Measurements from ENCODE around the gene TJP1. TPM values are rescaled to one million over a fixed set of nuclear protein-coding genes. Genes with fewer than 3 reads are reported as not detected.

TJP1 gene
- total RNA-seq, 1 donor from 2014 or later, result 172 TPM

- TF ChIP-seq CTCF (IDR thresholded peaks at IDR 0.05; ENCODE audit: unreplicated experiment), result no peak
- no peak for DNase-seq (ENCODE audit: low spot score, unreplicated experiment)
- Mint-ChIP-seq H3K27ac (peak overlapping the region; percentile 27), H3K9me3 (ENCODE audit: low read depth) (peaks cover 6% of the 10 kb centered on the region), H3K4me3 (ENCODE audit: low read depth) (no peak overlapping the region), H3K36me3 (ENCODE audit: insufficient read depth) (peaks cover 15% of the 10 kb centered on the region), H3K4me1 (ENCODE audit: low read depth) (peaks cover 17% of the 10 kb centered on the region), H3K27me3 (no peaks in the 10 kb centered on the region)
Measured at GRCh38 chr15:29695489-29696167, 126.6 kb downstream of the TJP1 start.

GRCh38 chr15:29693225-29693624 lies 129.0 kb downstream of the TJP1 start:
- peaks cover 14% of the 10 kb centered on the region for H3K4me1 Mint-ChIP-seq (ENCODE audit: low read depth)
- H3K36me3 Mint-ChIP-seq (ENCODE audit: insufficient read depth), result peaks cover 7% of the 10 kb centered on the region
- no peaks in the 10 kb centered on the region for H3K27me3 Mint-ChIP-seq
- peaks cover 6% of the 10 kb centered on the region for H3K9me3 Mint-ChIP-seq (ENCODE audit: low read depth)
- DNase-seq (ENCODE audit: low spot score, unreplicated experiment), result no peak
- H3K27ac Mint-ChIP-seq, result no peak overlapping the region
- no peak for TF ChIP-seq CTCF (IDR thresholded peaks at IDR 0.05; ENCODE audit: unreplicated experiment)
- H3K4me3 Mint-ChIP-seq (ENCODE audit: low read depth), result no peak overlapping the region

- Mint-ChIP-seq H3K27me3 (no peaks in the 10 kb centered on the region), H3K9me3 (ENCODE audit: low read depth) (peaks cover 6% of the 10 kb centered on the region), H3K4me3 (ENCODE audit: low read depth) (no peak overlapping the region), H3K36me3 (ENCODE audit: insufficient read depth) (peaks cover 3% of the 10 kb centered on the region), H3K4me1 (ENCODE audit: low read depth) (peaks cover 11% of the 10 kb centered on the region), H3K27ac (peak overlapping the region; percentile 1)
- no peak for DNase-seq (ENCODE audit: low spot score, unreplicated experiment)
- TF ChIP-seq CTCF (IDR thresholded peaks at IDR 0.05; ENCODE audit: unreplicated experiment), result peak; percentile 11
Measured at GRCh38 chr15:29692527-29692926, 129.7 kb downstream of the TJP1 start.

- Mint-ChIP-seq H3K27me3 (no peaks in the 10 kb centered on the region), H3K4me3 (ENCODE audit: low read depth) (no peak overlapping the region), H3K9me3 (ENCODE audit: low read depth) (peaks cover 6% of the 10 kb centered on the region), H3K36me3 (ENCODE audit: insufficient read depth) (peaks cover 3% of the 10 kb centered on the region), H3K4me1 (ENCODE audit: low read depth) (peaks cover 11% of the 10 kb centered on the region), H3K27ac (no peak overlapping the region)
- no peak for DNase-seq (ENCODE audit: low spot score, unreplicated experiment)
- no peak for TF ChIP-seq CTCF (IDR thresholded peaks at IDR 0.05; ENCODE audit: unreplicated experiment)
Measured at GRCh38 chr15:29690765-29691475, 131.3 kb downstream of the TJP1 start.

- Mint-ChIP-seq H3K36me3 (ENCODE audit: insufficient read depth) (no peaks in the 10 kb centered on the region), H3K4me1 (ENCODE audit: low read depth) (peaks cover 11% of the 10 kb centered on the region), H3K27ac (no peak overlapping the region), H3K9me3 (ENCODE audit: low read depth) (peaks cover 2% of the 10 kb centered on the region), H3K4me3 (ENCODE audit: low read depth) (no peak overlapping the region), H3K27me3 (no peaks in the 10 kb centered on the region)
- no peak for DNase-seq (ENCODE audit: low spot score, unreplicated experiment)
- TF ChIP-seq CTCF (IDR thresholded peaks at IDR 0.05; ENCODE audit: unreplicated experiment), result no peak
Measured at GRCh38 chr15:29689287-29689986, 132.8 kb downstream of the TJP1 start.
